Stimulated activated CD8-positive, alpha-beta memory T cell treated with anti-CD3 and anti-CD28 coated beads, Interleukin-4, amount 100 ng/mL, for 4 hours (primary cell): ENCODE results near the gene EXOC3L1.

Source experiments
- DNase-seq, 2 donors: peaks; one replicate each; pipeline ENCODE4 v3.0.0-alpha.2; 2020; ENCODE audit warnings: low read depth in 2 of 2, low spot score in 1 of 2

EXOC3L1 gene

GRCh38 chr16:67216612-67217490 is 26.9 kb upstream of the EXOC3L1 start:
- DNase-seq: no peak

- DNase-seq: no peak
Measured at GRCh38 chr16:67215706-67216105, 25.8 kb upstream of the EXOC3L1 start.

- DNase-seq: no peak
Measured at GRCh38 chr16:67213197-67214019, 23.5 kb upstream of the EXOC3L1 start.

GRCh38 chr16:67212766-67213165 is 22.8 kb upstream of the EXOC3L1 start:
- no peak for DNase-seq

- DNase-seq: no peak
Measured at GRCh38 chr16:67211674-67212073, 21.7 kb upstream of the EXOC3L1 start.

GRCh38 chr16:67210069-67210937 is 20.4 kb upstream of the EXOC3L1 start:
- DNase-seq: no peak

- DNase-seq: no peak
Measured at GRCh38 chr16:67209565-67209964, 19.6 kb upstream of the EXOC3L1 start.

GRCh38 chr16:67208154-67208896 is 18.4 kb upstream of the EXOC3L1 start:
- DNase-seq: no peak

GRCh38 chr16:67207249-67208091 is 17.5 kb upstream of the EXOC3L1 start:
- DNase-seq: no peak

- DNase-seq: no peak
Measured at GRCh38 chr16:67206838-67207248, 16.9 kb upstream of the EXOC3L1 start.

- DNase-seq: no peak
Measured at GRCh38 chr16:67206129-67206837, 16.3 kb upstream of the EXOC3L1 start.

GRCh38 chr16:67204076-67204475 is 14.1 kb upstream of the EXOC3L1 start:
- DNase-seq: no peak

GRCh38 chr16:67202956-67203493 is 13.1 kb upstream of the EXOC3L1 start:
- no peak for DNase-seq

GRCh38 chr16:67202426-67202825 is 12.5 kb upstream of the EXOC3L1 start:
- DNase-seq: no peak

- no peak for DNase-seq
Measured at GRCh38 chr16:67201411-67202345, 11.7 kb upstream of the EXOC3L1 start.

GRCh38 chr16:67200491-67200890 is 10.6 kb upstream of the EXOC3L1 start:
- no peak for DNase-seq

GRCh38 chr16:67199808-67200198 is 9.9 kb upstream of the EXOC3L1 start:
- no peak for DNase-seq
